GM12801 (cell line): ENCODE measurements around the gene CCDC154.

Source experiments
- TF ChIP-seq, protein P1 (sequence below): IDR thresholded peaks from one replicate; pipeline ENCODE4 v1.5.1; 2011; ENCODE audit warnings: control low read depth; ENCODE audit not compliant: insufficient read length; ENCODE audit errors: extremely low read depth

CCDC154 gene

DNA sequence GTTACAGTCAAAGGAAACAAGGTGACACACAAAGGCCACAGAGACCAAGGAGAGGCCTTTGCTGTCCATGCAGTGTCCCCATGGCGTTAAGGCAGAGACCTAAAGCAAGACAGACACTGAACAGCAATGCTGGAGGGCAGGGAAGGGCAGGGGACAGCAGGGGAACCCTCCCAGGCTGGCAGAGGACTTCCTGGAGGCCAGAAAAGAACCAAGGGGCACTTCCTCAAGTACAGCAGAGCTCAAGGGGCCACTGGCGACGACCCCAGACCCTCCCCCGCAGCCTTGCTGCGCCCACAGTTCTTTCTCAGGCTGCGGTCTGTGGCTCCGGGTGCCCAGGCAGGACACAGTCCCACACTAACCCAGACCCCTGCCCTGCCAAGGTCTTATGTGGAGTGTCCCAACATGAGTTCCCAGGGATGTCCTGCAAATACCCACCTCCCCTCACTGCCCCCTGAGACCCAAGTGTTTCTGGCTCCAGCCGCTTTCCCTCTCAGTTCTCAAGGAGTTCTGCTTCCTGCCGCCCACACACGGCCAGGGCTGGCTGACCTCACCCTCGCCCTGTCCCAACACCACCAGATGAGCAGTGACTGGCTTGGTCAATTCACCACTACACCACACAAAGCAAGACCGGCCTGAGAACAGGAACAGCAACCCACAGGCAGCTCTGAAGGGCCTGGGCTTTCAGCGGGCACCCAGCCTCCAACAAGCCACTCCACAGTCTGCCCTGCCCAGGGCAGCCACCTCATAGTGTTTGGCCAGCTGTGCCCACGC is 26.3 kb upstream of the CCDC154 start:
- TF ChIP-seq, protein P1, sequence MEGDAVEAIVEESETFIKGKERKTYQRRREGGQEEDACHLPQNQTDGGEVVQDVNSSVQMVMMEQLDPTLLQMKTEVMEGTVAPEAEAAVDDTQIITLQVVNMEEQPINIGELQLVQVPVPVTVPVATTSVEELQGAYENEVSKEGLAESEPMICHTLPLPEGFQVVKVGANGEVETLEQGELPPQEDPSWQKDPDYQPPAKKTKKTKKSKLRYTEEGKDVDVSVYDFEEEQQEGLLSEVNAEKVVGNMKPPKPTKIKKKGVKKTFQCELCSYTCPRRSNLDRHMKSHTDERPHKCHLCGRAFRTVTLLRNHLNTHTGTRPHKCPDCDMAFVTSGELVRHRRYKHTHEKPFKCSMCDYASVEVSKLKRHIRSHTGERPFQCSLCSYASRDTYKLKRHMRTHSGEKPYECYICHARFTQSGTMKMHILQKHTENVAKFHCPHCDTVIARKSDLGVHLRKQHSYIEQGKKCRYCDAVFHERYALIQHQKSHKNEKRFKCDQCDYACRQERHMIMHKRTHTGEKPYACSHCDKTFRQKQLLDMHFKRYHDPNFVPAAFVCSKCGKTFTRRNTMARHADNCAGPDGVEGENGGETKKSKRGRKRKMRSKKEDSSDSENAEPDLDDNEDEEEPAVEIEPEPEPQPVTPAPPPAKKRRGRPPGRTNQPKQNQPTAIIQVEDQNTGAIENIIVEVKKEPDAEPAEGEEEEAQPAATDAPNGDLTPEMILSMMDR: no peak

DNA sequence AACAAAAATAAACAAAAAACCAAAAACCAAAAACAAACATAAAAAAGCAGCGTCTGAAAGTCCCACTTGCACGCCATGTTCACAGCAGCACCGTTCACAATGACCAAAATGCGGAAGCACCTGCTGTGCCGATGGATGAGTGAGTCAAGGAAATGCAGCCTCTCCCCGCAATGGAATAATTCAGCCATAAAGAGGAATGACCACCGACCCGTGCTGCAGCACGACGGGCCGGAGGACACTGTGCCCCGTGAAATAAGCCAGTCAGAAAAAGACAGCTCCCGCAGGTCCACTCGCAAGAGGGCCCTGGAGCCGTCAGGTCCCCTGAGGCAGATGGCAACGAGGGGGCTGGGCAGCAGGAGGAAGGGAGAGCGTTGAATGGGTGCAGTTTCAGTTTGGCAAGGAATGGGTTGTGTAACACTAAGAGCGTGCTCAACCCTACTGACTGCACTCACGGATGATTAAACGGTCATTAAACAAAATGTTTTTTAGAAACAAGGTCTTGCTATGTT is 25.4 kb upstream of the CCDC154 start:
- TF ChIP-seq, protein P1: no peak

DNA sequence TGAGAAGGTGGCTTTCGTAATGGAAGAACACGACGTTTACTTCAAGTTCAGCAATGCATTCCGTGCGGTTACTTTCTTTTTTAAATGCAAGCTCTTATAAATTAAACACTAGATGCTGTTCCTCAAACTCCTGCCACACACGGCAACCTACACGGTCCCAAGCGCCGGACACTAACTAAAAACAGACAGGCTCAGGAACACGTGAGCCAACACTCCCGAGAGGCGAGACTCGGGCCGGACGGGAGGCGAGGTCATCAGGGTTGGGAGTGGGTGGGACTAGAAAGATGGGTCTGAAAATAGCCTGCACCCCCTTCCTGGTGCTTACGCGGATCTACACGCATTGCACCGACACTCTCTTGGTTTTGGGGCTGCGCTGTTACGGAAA is 24.1 kb upstream of the CCDC154 start:
- TF ChIP-seq, protein P1: no peak

DNA sequence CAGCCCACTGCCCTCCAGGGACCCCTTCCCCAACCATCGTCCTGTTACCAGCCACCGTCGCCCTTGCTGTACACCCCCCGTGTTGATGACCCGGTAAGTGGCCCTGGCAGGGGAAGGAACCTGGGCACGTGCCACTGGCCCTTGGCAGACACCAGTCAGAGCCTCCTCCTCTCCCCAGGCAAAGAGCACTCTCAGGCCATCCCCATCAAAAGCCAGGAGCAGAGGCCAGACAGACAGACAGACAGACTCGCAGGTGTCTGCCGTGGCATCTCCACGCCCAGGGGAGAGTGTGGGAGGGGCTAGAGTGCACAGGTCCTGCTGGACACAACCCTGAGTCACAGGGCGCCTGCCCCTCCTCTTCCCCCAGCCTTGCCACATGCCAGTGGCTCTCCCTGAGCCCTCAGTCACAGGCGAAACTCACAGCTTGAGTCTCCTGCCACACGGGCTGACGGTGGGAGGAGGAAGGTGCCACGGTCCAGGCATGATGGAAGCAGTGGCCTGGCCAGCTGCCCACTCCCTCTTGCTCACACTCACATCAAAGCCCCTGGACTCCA is 22.7 kb upstream of the CCDC154 start:
- TF ChIP-seq, protein P1: no peak

DNA sequence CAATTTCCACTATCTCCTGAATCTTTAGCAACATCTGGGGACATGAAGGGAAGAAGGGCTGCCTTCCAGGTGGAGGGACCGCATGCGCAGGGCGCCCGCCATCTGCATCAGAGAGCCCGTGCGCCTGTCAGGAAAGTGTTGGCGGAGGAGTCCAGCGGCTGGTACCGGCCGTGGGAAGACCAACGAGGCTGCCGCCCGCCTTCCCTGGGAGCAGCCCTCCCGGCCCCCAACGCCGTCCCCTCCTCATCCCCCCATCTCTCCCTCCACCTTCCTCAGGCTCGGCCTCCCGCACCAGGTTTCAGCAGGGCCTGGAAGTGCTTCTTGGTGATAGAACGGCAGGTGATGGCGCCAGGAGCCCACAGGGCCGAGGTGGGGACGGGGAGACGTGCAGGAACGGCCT is 21.7 kb upstream of the CCDC154 start:
- TF ChIP-seq, protein P1: no peak

DNA sequence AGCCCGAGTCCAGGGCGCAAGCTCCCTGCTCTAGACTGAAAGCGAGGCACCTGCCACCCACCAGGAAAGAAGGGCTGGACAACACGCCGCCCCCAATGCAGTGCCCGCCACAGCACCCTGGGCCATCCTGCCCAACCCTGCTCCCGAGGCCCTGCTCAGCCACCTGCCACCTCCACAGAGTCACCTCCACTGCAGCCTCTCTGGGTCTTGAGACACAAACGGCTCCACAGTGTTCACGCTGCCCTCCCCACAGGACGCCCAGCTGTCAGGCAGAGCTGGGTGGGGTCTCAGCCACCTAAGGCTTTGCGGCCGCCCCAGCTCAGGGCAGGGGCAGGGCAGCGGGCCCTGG is 21.2 kb upstream of the CCDC154 start:
- TF ChIP-seq, protein P1: no peak

DNA sequence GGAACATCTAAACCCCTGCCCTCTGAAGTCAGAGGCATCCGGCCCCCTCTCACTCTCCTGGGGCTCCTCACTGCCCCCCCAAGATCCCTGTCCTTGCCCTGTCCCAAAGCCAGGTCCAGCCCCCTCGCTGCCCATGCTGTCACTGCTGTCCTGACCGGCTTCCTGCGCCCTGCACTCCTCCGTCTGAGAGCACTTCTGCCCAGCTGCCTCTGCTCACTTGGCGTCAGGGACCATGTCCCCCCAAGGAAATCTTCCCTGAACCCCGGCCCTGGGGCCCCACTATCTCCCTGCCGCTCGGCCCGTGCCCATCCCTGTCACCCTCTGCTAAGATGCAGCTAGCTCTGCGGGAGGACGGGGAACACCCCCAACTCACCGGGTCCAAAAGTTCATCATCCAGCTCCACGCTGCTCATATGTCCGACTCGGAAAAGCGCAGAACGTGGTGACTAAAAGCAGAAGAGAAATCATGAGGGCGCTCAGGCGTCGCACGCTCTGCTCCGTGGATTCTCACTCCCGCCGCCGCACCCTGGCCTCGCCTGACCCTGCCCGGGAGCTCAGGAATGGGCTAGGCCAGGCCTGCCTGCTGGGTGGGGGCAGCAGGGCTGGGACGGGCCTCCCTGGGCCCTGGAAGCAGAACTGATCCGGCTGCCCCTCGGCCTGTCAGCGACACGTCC is 20.7 kb upstream of the CCDC154 start:
- TF ChIP-seq, protein P1: no peak
